HL-60 (cell line): ENCODE measurements around the gene KSR1.

Experiments used
- DNase-seq, 2 experiments: peaks; one replicate each; pipeline ENCODE4 v3.0.0-alpha.2; 2010 to 2020; ENCODE audit warnings: low read depth in 1 of 2, low spot score in 1 of 2
- H3K27ac ChIP-seq: fragments of 250-450 bp; sonication (Bioruptor Pico); replicated peaks from 2 replicates; pipeline ENCODE4 v1.5.1; 2020; ENCODE audit warnings: mild to moderate bottlenecking, moderate library complexity
- H3K27me3 ChIP-seq: fragments of 250-450 bp; sonication (Bioruptor Pico); 2 replicates; pipeline ENCODE4 v1.5.1; 2021; ENCODE audit warnings: mild to moderate bottlenecking, moderate library complexity; ENCODE audit not compliant: insufficient read depth, poor library complexity, severe bottlenecking
- H3K4me3 ChIP-seq: replicated peaks from 2 replicates; pipeline ENCODE4 v1.5.1; 2011; ENCODE audit warnings: mild to moderate bottlenecking, control low read depth, low read length; ENCODE audit not compliant: insufficient read depth
- CTCF ChIP-seq: IDR thresholded peaks from one replicate; pipeline ENCODE4 v1.5.1; 2011; ENCODE audit warnings: low read length, control low read depth, inconsistent platforms; ENCODE audit not compliant: insufficient read depth
- GABPA ChIP-seq: IDR thresholded peaks from 2 replicates; pipeline ENCODE4 v1.6.1; 2012; ENCODE audit warnings: low read depth
- POLR2AphosphoS5 ChIP-seq: IDR thresholded peaks from 2 replicates; pipeline ENCODE4 v1.6.1; 2012; ENCODE audit warnings: low read depth
- REST ChIP-seq: IDR thresholded peaks from 2 replicates; pipeline ENCODE4 v1.6.1; 2012; ENCODE audit warnings: low read depth; ENCODE audit not compliant: insufficient replicate concordance
- SPI1 ChIP-seq: IDR thresholded peaks from 2 replicates; pipeline ENCODE4 v1.6.1; 2012; ENCODE audit warnings: low read depth, mild to moderate bottlenecking, borderline replicate concordance

The KSR1 gene

GRCh38 chr17:27538156-27538955, 82.1 kb downstream of the KSR1 start:
- no peaks in the 10 kb centered on the region for H3K27me3 ChIP-seq
- no peak for DNase-seq
- TF ChIP-seq CTCF (no peak), SPI1 (no peak)
- no peak overlapping the region for H3K4me3 ChIP-seq
- no peak overlapping the region for H3K27ac ChIP-seq

GRCh38 chr17:27539152-27539551, 82.9 kb downstream of the KSR1 start:
- no peaks in the 10 kb centered on the region for H3K27me3 ChIP-seq

GRCh38 chr17:27539794-27540317, 83.6 kb downstream of the KSR1 start:
- Histone ChIP-seq H3K4me3 (no peak overlapping the region), H3K27ac (no peak overlapping the region), H3K27me3 (no peaks in the 10 kb centered on the region)
- no peak for DNase-seq
- TF ChIP-seq SPI1: no peak
- TF ChIP-seq GABPA: no peak
- no peak for TF ChIP-seq POLR2AphosphoS5
- no peak for TF ChIP-seq REST
- no peak for TF ChIP-seq CTCF

More at GRCh38 chr17:27539152-27539551, 82.9 kb downstream of the KSR1 start:
- no peak for DNase-seq
- TF ChIP-seq SPI1 (no peak), CTCF (no peak), POLR2AphosphoS5 (no peak), REST (no peak), GABPA (no peak)
- Histone ChIP-seq H3K27ac (no peak overlapping the region), H3K4me3 (no peak overlapping the region)
